ENCODE measurements around the gene UCN2. TPM values are rescaled to one million over a fixed set of nuclear protein-coding genes. Genes with fewer than 3 reads are reported as not detected.

UCN2 gene
- total and polyA plus RNA-seq, 9 of the 15 experiments (the other 6 are each of a cell fraction or from before 2014, with no cell fraction given): 0.08 to 0.11 TPM; not detected in 7

GRCh38 chr3:48565186-48565585 is 1.6 kb upstream of the UCN2 start:
- CTCF ChIA-PET (ENCODE audit: low intra/inter-chr PET ratio): no interaction called here
- POLR2A ChIA-PET: no interaction called here
- no peak for FAIRE-seq

More at GRCh38 chr3:48565186-48565585, 1.6 kb upstream of the UCN2 start:
- H3K4me1 ChIP-seq (replicated peaks in 1 of 2; ENCODE audit: control insufficient read depth in 2 of 2, insufficient read depth in 2 of 2, low read length in 2 of 2): peaks cover 11 to 56% of the 10 kb centered on the region in 2 experiments
- BruUV-seq (replicated peaks): no TSS peak
- H3K27ac ChIP-seq (ENCODE audit: extremely low read depth, low read depth, low read length): no peak overlapping the region
- intact Hi-C loops (cut with micrococcal nuclease) (no loop called here), in situ Hi-C loops (cut with MboI) (no loop called here)
- no peaks in the 10 kb centered on the region for H3K27me3 ChIP-seq (ENCODE audit: control insufficient read depth in 2 of 2, insufficient read depth in 2 of 2, low read length in 2 of 2)
- H3K9me1 ChIP-seq (ENCODE audit: control insufficient read depth, insufficient read depth, low read length): no peaks in the 10 kb centered on the region
- DNase-seq (ENCODE audit: extremely low read depth in 1 of 4, low spot score in 3 of 4): no peak
- no peak overlapping the region for H3K4me3 ChIP-seq
- WGBS (ENCODE audit: insufficient coverage, low coverage, missing lambda C conversion rate): 60% methylated on average over 8 of the region's 11 CpGs
- H3K36me3 ChIP-seq (ENCODE audit: control insufficient read depth, insufficient read depth, low read length): no peaks in the 10 kb centered on the region
- H3K9ac ChIP-seq (ENCODE audit: insufficient read depth in 1 of 2, low read depth in 2 of 2, low read length in 2 of 2): no peak overlapping the region; a peak in 1 of 4 replicates
- H4K20me1 ChIP-seq (replicated peaks; ENCODE audit: control insufficient read depth, insufficient read depth, low read length): no peaks in the 10 kb centered on the region
- ATAC-seq: no peak
- no peak overlapping the region for H2AFZ ChIP-seq (ENCODE audit: low read depth, low read length)
- no peak overlapping the region for H3K4me2 ChIP-seq (ENCODE audit: insufficient read depth, low read length)
- TF ChIP-seq ZNF707 (CRISPR knock-in tag; conservative IDR thresholded peaks at IDR 0.05) (no peak), ZNF347 (CRISPR knock-in tag; IDR thresholded peaks at IDR 0.05; ENCODE audit: low read depth) (no peak), ARID1B (IDR thresholded peaks at IDR 0.05) (no peak), CHAMP1 (IDR thresholded peaks at IDR 0.05) (no peak), NFE2 (IDR thresholded peaks at IDR 0.05; ENCODE audit: low read depth) (no peak)
- H3K9me3 ChIP-seq (replicated peaks; ENCODE audit: control insufficient read depth, insufficient read depth, low read depth, low read length): no peaks in the 10 kb centered on the region
- no peaks in the 10 kb centered on the region for H3K79me2 ChIP-seq (ENCODE audit: control insufficient read depth, insufficient read depth, low read length)

Measured in K562 (cell line).